HEK293 (cell line): ENCODE data around the gene MSI1.

Experiments
- CTCF ChIA-PET: fragments of 350-600 bp; formaldehyde crosslinking; extraction: SDS; loops from one replicate; lab custom pipeline; 2021; ENCODE audit warnings: antibody characterized with exemption; lab: Yijun Ruan, JAX
- POLR2A ChIA-PET: fragments of 300-600 bp; formaldehyde crosslinking; extraction: SDS; loops from one replicate; lab custom pipeline; 2020; ENCODE audit warnings: antibody characterized with exemption, inconsistent platforms; lab: Yijun Ruan, JAX
- H3K27ac ChIP-seq: fragments of 200-500 bp; sonication (Bioruptor generic); 2 replicates; pipeline ENCODE4 v1.5.1; 2014; ENCODE audit warnings: low read depth, low read length, control low read depth, inconsistent platforms; ENCODE audit errors: extremely low read depth
- H3K36me3 ChIP-seq, 2 experiments: fragments of 200-500 bp in 1 of 2; sonication (Bioruptor generic) in 1 of 2; 1 replicate in 1 of 2; 2 replicates in 1 of 2; pipeline ENCODE4 v1.5.1; 2014 to 2017; ENCODE audit warnings: inconsistent platforms in 2 of 2, low read length in 2 of 2; ENCODE audit not compliant: control insufficient read depth in 2 of 2, insufficient read depth in 1 of 2
- H3K4me1 ChIP-seq: fragments of 200-500 bp; sonication (Bioruptor generic); 2 replicates; pipeline ENCODE4 v1.5.1; 2014; ENCODE audit warnings: mild to moderate bottlenecking, low read length, inconsistent platforms; ENCODE audit not compliant: control insufficient read depth, insufficient read depth
- H3K4me3 ChIP-seq: 2 replicates; pipeline ENCODE4 v1.5.1; 2011; ENCODE audit warnings: low read depth, mild to moderate bottlenecking, control low read depth, low read length, moderate library complexity
- H3K9me3 ChIP-seq: fragments of 200-500 bp; sonication (Bioruptor generic); 2 replicates; pipeline ENCODE4 v1.5.1; 2014; ENCODE audit warnings: low read depth, low read length, inconsistent platforms; ENCODE audit not compliant: control insufficient read depth, insufficient read depth
- GLIS1 ChIP-seq: fragments of 450-650 bp; formaldehyde crosslinking; IDR thresholded peaks from 2 replicates; pipeline ENCODE4 v1.5.1; 2016; ENCODE audit warnings: missing biosample characterization, missing genetic modification characterization
- SP3 ChIP-seq: fragments of 450-650 bp; formaldehyde crosslinking; IDR thresholded peaks from 2 replicates; pipeline ENCODE4 v1.5.1; 2016; ENCODE audit warnings: missing biosample characterization, missing genetic modification characterization
- ZBTB17 ChIP-seq: fragments of 450-650 bp; formaldehyde crosslinking; IDR thresholded peaks from 2 replicates; pipeline ENCODE4 v1.5.1; 2016; ENCODE audit warnings: missing biosample characterization, missing genetic modification characterization
- ZBTB20 ChIP-seq: fragments of 450-650 bp; formaldehyde crosslinking; IDR thresholded peaks from 2 replicates; pipeline ENCODE4 v1.5.1; 2016; ENCODE audit warnings: missing biosample characterization, missing genetic modification characterization
- ZBTB44 ChIP-seq: fragments of 450-650 bp; IDR thresholded peaks from 2 replicates; pipeline ENCODE4 v1.5.1; 2018; ENCODE audit warnings: missing biosample characterization, mild to moderate bottlenecking, missing genetic modification characterization
- ZNF184 ChIP-seq: fragments of 450-650 bp; IDR thresholded peaks from 2 replicates; pipeline ENCODE4 v1.5.1; 2018; ENCODE audit warnings: missing biosample characterization, mild to moderate bottlenecking, missing genetic modification characterization
- ZNF223 ChIP-seq: fragments of 450-650 bp; formaldehyde crosslinking; IDR thresholded peaks from 2 replicates; pipeline ENCODE4 v1.5.1; 2016; ENCODE audit warnings: missing biosample characterization, missing genetic modification characterization
- ZNF37A ChIP-seq: fragments of 450-650 bp; IDR thresholded peaks from 2 replicates; pipeline ENCODE4 v1.5.1; 2018; ENCODE audit warnings: missing biosample characterization, missing genetic modification characterization
- ZNF423 ChIP-seq: fragments of 450-650 bp; formaldehyde crosslinking; IDR thresholded peaks from 2 replicates; pipeline ENCODE4 v1.5.1; 2016; ENCODE audit warnings: missing biosample characterization, missing genetic modification characterization
- ZNF433 ChIP-seq: fragments of 450-650 bp; formaldehyde crosslinking; IDR thresholded peaks from 2 replicates; pipeline ENCODE4 v1.5.1; 2016; ENCODE audit warnings: missing biosample characterization, missing genetic modification characterization, low read depth
- ZNF518A ChIP-seq: fragments of 450-650 bp; formaldehyde crosslinking; conservative IDR thresholded peaks from 2 replicates; pipeline ENCODE4 v1.5.1; 2016; ENCODE audit warnings: low read depth, missing biosample characterization, missing genetic modification characterization
- ZNF639 ChIP-seq: fragments of 450-650 bp; formaldehyde crosslinking; IDR thresholded peaks from 2 replicates; pipeline ENCODE4 v1.5.1; 2016; ENCODE audit warnings: missing biosample characterization, missing genetic modification characterization
- TF ChIP-seq, protein P1 (sequence below): fragments of 450-650 bp; formaldehyde crosslinking; IDR thresholded peaks from 2 replicates; pipeline ENCODE4 v1.5.1; 2016; ENCODE audit warnings: missing biosample characterization, missing genetic modification characterization, borderline replicate concordance
- TF ChIP-seq, protein P2 (sequence below): fragments of 450-650 bp; formaldehyde crosslinking; IDR thresholded peaks from 2 replicates; pipeline ENCODE4 v1.5.1; 2016; ENCODE audit warnings: missing biosample characterization, missing genetic modification characterization
- TF ChIP-seq, protein P3 (sequence below): fragments of 450-650 bp; formaldehyde crosslinking; IDR thresholded peaks from 2 replicates; pipeline ENCODE4 v1.5.1; 2016; ENCODE audit warnings: missing biosample characterization, missing genetic modification characterization, borderline replicate concordance

Gene MSI1

GRCh38 chr12:120412421-120412820 is 43.5 kb upstream of the MSI1 start:
- no peaks in the 10 kb centered on the region for H3K9me3 ChIP-seq
- H3K4me3 ChIP-seq: no peak overlapping the region
- H3K27ac ChIP-seq: no peak overlapping the region
- no peaks in the 10 kb centered on the region for H3K36me3 ChIP-seq
- 0 out of 2 replicates have a peak, but pooled peaks cover 3% of the 10 kb centered on the region for H3K4me1 ChIP-seq
- POLR2A ChIA-PET: no interaction called here
- CTCF ChIA-PET: interaction anchor here (1.6 kb wide), 1 partner anchor 9 kb away, joined by 5 read pairs; no protein-coding TSS in a partner anchor
- TF ChIP-seq ZBTB20 (tag by site-specific recombination) (0 out of 2 replicates have a peak, but pooled peaks have one; percentile 2), ZNF433 (tag by site-specific recombination) (no peak), ZNF639 (tag by site-specific recombination) (no peak), GLIS1 (tag by site-specific recombination) (0 out of 2 replicates have a peak, but pooled peaks have one; percentile 8), ZNF423 (tag by site-specific recombination) (no peak), ZBTB44 (tag by site-specific recombination) (no peak), ZNF37A (tag by site-specific recombination) (no peak), ZNF184 (tag by site-specific recombination) (no peak), ZBTB17 (tag by site-specific recombination) (no peak), SP3 (tag by site-specific recombination) (no peak), ZNF223 (no peak)
- TF ChIP-seq, protein P1, sequence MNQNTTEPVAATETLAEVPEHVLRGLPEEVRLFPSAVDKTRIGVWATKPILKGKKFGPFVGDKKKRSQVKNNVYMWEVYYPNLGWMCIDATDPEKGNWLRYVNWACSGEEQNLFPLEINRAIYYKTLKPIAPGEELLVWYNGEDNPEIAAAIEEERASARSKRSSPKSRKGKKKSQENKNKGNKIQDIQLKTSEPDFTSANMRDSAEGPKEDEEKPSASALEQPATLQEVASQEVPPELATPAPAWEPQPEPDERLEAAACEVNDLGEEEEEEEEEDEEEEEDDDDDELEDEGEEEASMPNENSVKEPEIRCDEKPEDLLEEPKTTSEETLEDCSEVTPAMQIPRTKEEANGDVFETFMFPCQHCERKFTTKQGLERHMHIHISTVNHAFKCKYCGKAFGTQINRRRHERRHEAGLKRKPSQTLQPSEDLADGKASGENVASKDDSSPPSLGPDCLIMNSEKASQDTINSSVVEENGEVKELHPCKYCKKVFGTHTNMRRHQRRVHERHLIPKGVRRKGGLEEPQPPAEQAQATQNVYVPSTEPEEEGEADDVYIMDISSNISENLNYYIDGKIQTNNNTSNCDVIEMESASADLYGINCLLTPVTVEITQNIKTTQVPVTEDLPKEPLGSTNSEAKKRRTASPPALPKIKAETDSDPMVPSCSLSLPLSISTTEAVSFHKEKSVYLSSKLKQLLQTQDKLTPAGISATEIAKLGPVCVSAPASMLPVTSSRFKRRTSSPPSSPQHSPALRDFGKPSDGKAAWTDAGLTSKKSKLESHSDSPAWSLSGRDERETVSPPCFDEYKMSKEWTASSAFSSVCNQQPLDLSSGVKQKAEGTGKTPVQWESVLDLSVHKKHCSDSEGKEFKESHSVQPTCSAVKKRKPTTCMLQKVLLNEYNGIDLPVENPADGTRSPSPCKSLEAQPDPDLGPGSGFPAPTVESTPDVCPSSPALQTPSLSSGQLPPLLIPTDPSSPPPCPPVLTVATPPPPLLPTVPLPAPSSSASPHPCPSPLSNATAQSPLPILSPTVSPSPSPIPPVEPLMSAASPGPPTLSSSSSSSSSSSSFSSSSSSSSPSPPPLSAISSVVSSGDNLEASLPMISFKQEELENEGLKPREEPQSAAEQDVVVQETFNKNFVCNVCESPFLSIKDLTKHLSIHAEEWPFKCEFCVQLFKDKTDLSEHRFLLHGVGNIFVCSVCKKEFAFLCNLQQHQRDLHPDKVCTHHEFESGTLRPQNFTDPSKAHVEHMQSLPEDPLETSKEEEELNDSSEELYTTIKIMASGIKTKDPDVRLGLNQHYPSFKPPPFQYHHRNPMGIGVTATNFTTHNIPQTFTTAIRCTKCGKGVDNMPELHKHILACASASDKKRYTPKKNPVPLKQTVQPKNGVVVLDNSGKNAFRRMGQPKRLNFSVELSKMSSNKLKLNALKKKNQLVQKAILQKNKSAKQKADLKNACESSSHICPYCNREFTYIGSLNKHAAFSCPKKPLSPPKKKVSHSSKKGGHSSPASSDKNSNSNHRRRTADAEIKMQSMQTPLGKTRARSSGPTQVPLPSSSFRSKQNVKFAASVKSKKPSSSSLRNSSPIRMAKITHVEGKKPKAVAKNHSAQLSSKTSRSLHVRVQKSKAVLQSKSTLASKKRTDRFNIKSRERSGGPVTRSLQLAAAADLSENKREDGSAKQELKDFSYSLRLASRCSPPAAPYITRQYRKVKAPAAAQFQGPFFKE (tag by site-specific recombination): no peak
- TF ChIP-seq, protein P2, sequence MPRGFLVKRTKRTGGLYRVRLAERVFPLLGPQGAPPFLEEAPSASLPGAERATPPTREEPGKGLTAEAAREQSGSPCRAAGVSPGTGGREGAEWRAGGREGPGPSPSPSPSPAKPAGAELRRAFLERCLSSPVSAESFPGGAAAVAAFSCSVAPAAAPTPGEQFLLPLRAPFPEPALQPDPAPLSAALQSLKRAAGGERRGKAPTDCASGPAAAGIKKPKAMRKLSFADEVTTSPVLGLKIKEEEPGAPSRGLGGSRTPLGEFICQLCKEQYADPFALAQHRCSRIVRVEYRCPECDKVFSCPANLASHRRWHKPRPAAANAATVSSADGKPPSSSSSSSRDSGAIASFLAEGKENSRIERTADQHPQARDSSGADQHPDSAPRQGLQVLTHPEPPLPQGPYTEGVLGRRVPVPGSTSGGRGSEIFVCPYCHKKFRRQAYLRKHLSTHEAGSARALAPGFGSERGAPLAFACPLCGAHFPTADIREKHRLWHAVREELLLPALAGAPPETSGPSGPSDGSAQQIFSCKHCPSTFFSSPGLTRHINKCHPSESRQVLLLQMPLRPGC (tag by site-specific recombination): no peak

GRCh38 chr12:120408771-120409170 is 39.8 kb upstream of the MSI1 start:
- Histone ChIP-seq H3K9me3 (no peaks in the 10 kb centered on the region), H3K27ac (no peak overlapping the region), H3K4me1 (0 out of 2 replicates have a peak, but pooled peaks cover 1% of the 10 kb centered on the region), H3K4me3 (no peak overlapping the region), H3K36me3 (no peaks in the 10 kb centered on the region)
- ChIA-PET POLR2A (no interaction called here), CTCF (interaction anchor here (0.7 to 2.5 kb wide), 2 partner anchors 42 to 106 kb away, joined by 3 to 8 read pairs; partner anchors contain the start of gene SIRT4)
- TF ChIP-seq, protein P3, sequence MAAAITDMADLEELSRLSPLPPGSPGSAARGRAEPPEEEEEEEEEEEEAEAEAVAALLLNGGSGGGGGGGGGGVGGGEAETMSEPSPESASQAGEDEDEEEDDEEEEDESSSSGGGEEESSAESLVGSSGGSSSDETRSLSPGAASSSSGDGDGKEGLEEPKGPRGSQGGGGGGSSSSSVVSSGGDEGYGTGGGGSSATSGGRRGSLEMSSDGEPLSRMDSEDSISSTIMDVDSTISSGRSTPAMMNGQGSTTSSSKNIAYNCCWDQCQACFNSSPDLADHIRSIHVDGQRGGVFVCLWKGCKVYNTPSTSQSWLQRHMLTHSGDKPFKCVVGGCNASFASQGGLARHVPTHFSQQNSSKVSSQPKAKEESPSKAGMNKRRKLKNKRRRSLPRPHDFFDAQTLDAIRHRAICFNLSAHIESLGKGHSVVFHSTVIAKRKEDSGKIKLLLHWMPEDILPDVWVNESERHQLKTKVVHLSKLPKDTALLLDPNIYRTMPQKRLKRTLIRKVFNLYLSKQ (tag by site-specific recombination): no peak
- no peak for TF ChIP-seq ZNF518A (tag by site-specific recombination)
